GM23338 (cell line): ENCODE measurements around the gene WDR91. TPM values are rescaled to one million over a fixed set of nuclear protein-coding genes. Genes with fewer than 3 reads are reported as not detected.

Experiments used
- ATAC-seq: fragments of 200-7000 bp; cut with Tn5 transposase; 3 replicates; pipeline ENCODE4 v1.9.1; 2020
- DNase-seq: peaks from one replicate; pipeline ENCODE4 v3.0.0-alpha.2; 2015; ENCODE audit warnings: low spot score
- H2AFZ ChIP-seq: fragments of 200-600 bp; sonication (generic); 2 replicates; pipeline ENCODE4 v1.8.0; 2016; ENCODE audit warnings: antibody characterized with exemption, mild to moderate bottlenecking, moderate library complexity
- H3F3A ChIP-seq: fragments of 200-600 bp; sonication (generic); replicated peaks from 2 replicates; pipeline ENCODE4 v1.8.0; 2017; ENCODE audit warnings: antibody characterized with exemption, mixed run types, low read depth
- H3K27ac ChIP-seq: fragments of 200-600 bp; sonication (generic); 2 replicates; pipeline ENCODE4 v1.6.1; 2016; ENCODE audit warnings: low read depth
- H3K27me3 ChIP-seq: fragments of 200-600 bp; sonication (generic); 2 replicates; pipeline ENCODE4 v1.8.0; 2016; ENCODE audit warnings: mild to moderate bottlenecking, mixed run types, moderate library complexity; ENCODE audit not compliant: insufficient read depth
- H3K36me3 ChIP-seq: fragments of 200-600 bp; sonication (generic); 2 replicates; pipeline ENCODE4 v1.8.0; 2016; ENCODE audit warnings: mild to moderate bottlenecking; ENCODE audit not compliant: insufficient read depth
- H3K4me1 ChIP-seq: fragments of 200-600 bp; sonication (generic); 2 replicates; pipeline ENCODE4 v1.8.0; 2016; ENCODE audit warnings: mild to moderate bottlenecking, moderate library complexity; ENCODE audit not compliant: insufficient read depth
- H3K4me2 ChIP-seq: fragments of 200-600 bp; sonication (generic); 2 replicates; pipeline ENCODE4 v1.7.1; 2017; ENCODE audit warnings: mixed run types
- H3K4me3 ChIP-seq: fragments of 200-600 bp; sonication (generic); 2 replicates; pipeline ENCODE4 v1.6.1; 2016; ENCODE audit warnings: mixed run types
- H3K79me2 ChIP-seq: fragments of 200-600 bp; sonication (generic); replicated peaks from 2 replicates; pipeline ENCODE4 v1.8.0; 2017; ENCODE audit warnings: mild to moderate bottlenecking; ENCODE audit not compliant: insufficient read depth
- H3K9me2 ChIP-seq: fragments of 200-600 bp; sonication (generic); 2 replicates; pipeline ENCODE4 v1.8.0; 2017; ENCODE audit not compliant: insufficient read depth
- H4K20me1 ChIP-seq: fragments of 200-600 bp; sonication (generic); replicated peaks from 2 replicates; pipeline ENCODE4 v1.8.0; 2017; ENCODE audit warnings: mild to moderate bottlenecking; ENCODE audit not compliant: insufficient read depth
- H3K27ac Mint-ChIP-seq: 2 replicates; pipeline ENCODE4 v1.8.0; 2020; ENCODE audit warnings: inconsistent platforms, mild to moderate bottlenecking, moderate library complexity, mixed read lengths
- H3K27me3 Mint-ChIP-seq: 3 replicates; pipeline ENCODE4 v1.8.0; 2022; ENCODE audit warnings: low read depth, mild to moderate bottlenecking, moderate library complexity, mixed read lengths, inconsistent platforms; ENCODE audit not compliant: insufficient read depth, poor library complexity
- H3K36me3 Mint-ChIP-seq: 3 replicates; pipeline ENCODE4 v1.8.0; 2021; ENCODE audit warnings: low read depth, mild to moderate bottlenecking, inconsistent platforms, moderate library complexity, mixed read lengths
- H3K4me1 Mint-ChIP-seq: 3 replicates; pipeline ENCODE4 v1.8.0; 2020; ENCODE audit warnings: mild to moderate bottlenecking, inconsistent platforms, mixed read lengths
- H3K4me3 Mint-ChIP-seq: 3 replicates; pipeline ENCODE4 v1.8.0; 2021; ENCODE audit warnings: moderate library complexity, mild to moderate bottlenecking, inconsistent platforms, mixed read lengths
- H3K9me3 Mint-ChIP-seq: 3 replicates; pipeline ENCODE4 v1.8.0; 2020; ENCODE audit warnings: moderate library complexity, mild to moderate bottlenecking, inconsistent platforms, mixed read lengths
- CREB1 ChIP-seq: fragments of 250-450 bp; sonication (Bioruptor Pico); IDR thresholded peaks from 2 replicates; pipeline ENCODE4 v1.5.0; 2020; ENCODE audit warnings: low read depth, mild to moderate bottlenecking, moderate library complexity
- EZH2 ChIP-seq: fragments of 200-600 bp; sonication (generic); IDR thresholded peaks from one replicate; pipeline ENCODE4 v1.8.0; 2017; ENCODE audit warnings: antibody characterized with exemption, mild to moderate bottlenecking, low read depth; ENCODE audit not compliant: unreplicated experiment
- EZH2phosphoT487 ChIP-seq: fragments of 200-600 bp; sonication (generic); IDR thresholded peaks from one replicate; pipeline ENCODE4 v1.8.1; 2018; ENCODE audit warnings: antibody characterized with exemption; ENCODE audit not compliant: unreplicated experiment
- JUNB ChIP-seq: IDR thresholded peaks from one replicate; pipeline ENCODE4 v1.6.1; 2016; ENCODE audit warnings: antibody characterized with exemption; ENCODE audit not compliant: unreplicated experiment
- POLR2AphosphoS5 ChIP-seq: IDR thresholded peaks from 2 replicates; pipeline ENCODE4 v1.6.1; 2016; ENCODE audit warnings: antibody characterized with exemption, low read depth
- ZNF114 ChIP-seq: fragments of 250-450 bp; sonication (Bioruptor Pico); IDR thresholded peaks from 2 replicates; pipeline ENCODE4 v1.5.0; 2020; ENCODE audit warnings: mild to moderate bottlenecking, moderate library complexity
- ZNF331 ChIP-seq: fragments of 250-450 bp; sonication (Bioruptor Pico); IDR thresholded peaks from 2 replicates; pipeline ENCODE4 v1.5.0; 2020; ENCODE audit warnings: low read depth, mild to moderate bottlenecking, moderate library complexity
- ZNF462 ChIP-seq: fragments of 250-450 bp; sonication (Bioruptor Pico); IDR thresholded peaks from 2 replicates; pipeline ENCODE4 v1.5.0; 2020; ENCODE audit warnings: mild to moderate bottlenecking, moderate library complexity
- polyA plus RNA-seq: library from polyadenylated mRNA; unstranded; fragments of >200 nt; fragmentation: Nextera tagmentation; extraction: Ambion mirVana; gene quantifications from 2 replicates; pipeline ENCODE4 v1.2.1, GENCODE V29; 2016
- total RNA-seq: library from RNA; depleted of rRNA; stranded (reverse); fragments of >200 nt; shearing (Covaris generic); gene quantifications from 2 replicates; pipeline ENCODE4 v1.2.3, GENCODE V29; 2014
- TF ChIP-seq, protein P1 (sequence below): IDR thresholded peaks from one replicate; pipeline ENCODE4 v1.6.1; 2018; ENCODE audit warnings: antibody characterized with exemption; ENCODE audit not compliant: unreplicated experiment
- TF ChIP-seq, protein P2 (sequence below): IDR thresholded peaks from 2 replicates; pipeline ENCODE4 v1.6.1; 2016; ENCODE audit warnings: antibody characterized with exemption

The WDR91 gene
- total and polyA plus RNA-seq, 2 experiments from 2014 or later = 5.8 to 32.6 TPM

- no peaks in the 10 kb centered on the region for H3K9me2 ChIP-seq
- no peak overlapping the region for H3K4me3 ChIP-seq
- DNase-seq (no peak), ATAC-seq (no peak)
- H3K4me2 ChIP-seq = no peak overlapping the region
- Mint-ChIP-seq H3K4me3 (no peak overlapping the region), H3K27me3 (no peaks in the 10 kb centered on the region), H3K27ac (no peak overlapping the region), H3K4me1 (peaks cover 8% of the 10 kb centered on the region; the same call in 2 of the 3 replicates), H3K36me3 (no peaks in the 10 kb centered on the region), H3K9me3 (no peaks in the 10 kb centered on the region)
- no peaks in the 10 kb centered on the region for H3K27me3 ChIP-seq
- no peak for TF ChIP-seq ZNF462 (CRISPR knock-in tag)
- TF ChIP-seq, protein P1, sequence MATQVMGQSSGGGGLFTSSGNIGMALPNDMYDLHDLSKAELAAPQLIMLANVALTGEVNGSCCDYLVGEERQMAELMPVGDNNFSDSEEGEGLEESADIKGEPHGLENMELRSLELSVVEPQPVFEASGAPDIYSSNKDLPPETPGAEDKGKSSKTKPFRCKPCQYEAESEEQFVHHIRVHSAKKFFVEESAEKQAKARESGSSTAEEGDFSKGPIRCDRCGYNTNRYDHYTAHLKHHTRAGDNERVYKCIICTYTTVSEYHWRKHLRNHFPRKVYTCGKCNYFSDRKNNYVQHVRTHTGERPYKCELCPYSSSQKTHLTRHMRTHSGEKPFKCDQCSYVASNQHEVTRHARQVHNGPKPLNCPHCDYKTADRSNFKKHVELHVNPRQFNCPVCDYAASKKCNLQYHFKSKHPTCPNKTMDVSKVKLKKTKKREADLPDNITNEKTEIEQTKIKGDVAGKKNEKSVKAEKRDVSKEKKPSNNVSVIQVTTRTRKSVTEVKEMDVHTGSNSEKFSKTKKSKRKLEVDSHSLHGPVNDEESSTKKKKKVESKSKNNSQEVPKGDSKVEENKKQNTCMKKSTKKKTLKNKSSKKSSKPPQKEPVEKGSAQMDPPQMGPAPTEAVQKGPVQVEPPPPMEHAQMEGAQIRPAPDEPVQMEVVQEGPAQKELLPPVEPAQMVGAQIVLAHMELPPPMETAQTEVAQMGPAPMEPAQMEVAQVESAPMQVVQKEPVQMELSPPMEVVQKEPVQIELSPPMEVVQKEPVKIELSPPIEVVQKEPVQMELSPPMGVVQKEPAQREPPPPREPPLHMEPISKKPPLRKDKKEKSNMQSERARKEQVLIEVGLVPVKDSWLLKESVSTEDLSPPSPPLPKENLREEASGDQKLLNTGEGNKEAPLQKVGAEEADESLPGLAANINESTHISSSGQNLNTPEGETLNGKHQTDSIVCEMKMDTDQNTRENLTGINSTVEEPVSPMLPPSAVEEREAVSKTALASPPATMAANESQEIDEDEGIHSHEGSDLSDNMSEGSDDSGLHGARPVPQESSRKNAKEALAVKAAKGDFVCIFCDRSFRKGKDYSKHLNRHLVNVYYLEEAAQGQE = no peak
- no peak for TF ChIP-seq JUNB
- no peak for TF ChIP-seq EZH2
- no peak for TF ChIP-seq EZH2phosphoT487
- no peak for TF ChIP-seq CREB1 (CRISPR knock-in tag)
- TF ChIP-seq ZNF331 = no peak
- TF ChIP-seq, protein P2, sequence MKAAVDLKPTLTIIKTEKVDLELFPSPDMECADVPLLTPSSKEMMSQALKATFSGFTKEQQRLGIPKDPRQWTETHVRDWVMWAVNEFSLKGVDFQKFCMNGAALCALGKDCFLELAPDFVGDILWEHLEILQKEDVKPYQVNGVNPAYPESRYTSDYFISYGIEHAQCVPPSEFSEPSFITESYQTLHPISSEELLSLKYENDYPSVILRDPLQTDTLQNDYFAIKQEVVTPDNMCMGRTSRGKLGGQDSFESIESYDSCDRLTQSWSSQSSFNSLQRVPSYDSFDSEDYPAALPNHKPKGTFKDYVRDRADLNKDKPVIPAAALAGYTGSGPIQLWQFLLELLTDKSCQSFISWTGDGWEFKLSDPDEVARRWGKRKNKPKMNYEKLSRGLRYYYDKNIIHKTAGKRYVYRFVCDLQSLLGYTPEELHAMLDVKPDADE = no peak
- no peak for TF ChIP-seq ZNF114 (CRISPR knock-in tag)
- no peak for TF ChIP-seq POLR2AphosphoS5
- no peaks in the 10 kb centered on the region for H3F3A ChIP-seq
- H3K27ac ChIP-seq = no peak overlapping the region
- H4K20me1 ChIP-seq = 0 out of 2 replicates have a peak, but pooled peaks cover 3% of the 10 kb centered on the region
- no peak overlapping the region for H2AFZ ChIP-seq
- no peaks in the 10 kb centered on the region for H3K79me2 ChIP-seq
- no peaks in the 10 kb centered on the region; the same call in 1 of the 2 replicates for H3K4me1 ChIP-seq
- no peaks in the 10 kb centered on the region for H3K36me3 ChIP-seq
These were observed 67.2 kb downstream of the WDR91 start for GRCh38 chr7:135143885-135144668.
